ENCODE measurements around the gene ZKSCAN1.
"Not testable (repeated sequence)": the region's sequence is repeated elsewhere in the genome, so short reads cannot be mapped to it uniquely, and the experiment has no call there.

GRCh38 chr7:99987306-99987705, 28.1 kb upstream of the ZKSCAN1 start:
- TF ChIP-seq, protein P1, sequence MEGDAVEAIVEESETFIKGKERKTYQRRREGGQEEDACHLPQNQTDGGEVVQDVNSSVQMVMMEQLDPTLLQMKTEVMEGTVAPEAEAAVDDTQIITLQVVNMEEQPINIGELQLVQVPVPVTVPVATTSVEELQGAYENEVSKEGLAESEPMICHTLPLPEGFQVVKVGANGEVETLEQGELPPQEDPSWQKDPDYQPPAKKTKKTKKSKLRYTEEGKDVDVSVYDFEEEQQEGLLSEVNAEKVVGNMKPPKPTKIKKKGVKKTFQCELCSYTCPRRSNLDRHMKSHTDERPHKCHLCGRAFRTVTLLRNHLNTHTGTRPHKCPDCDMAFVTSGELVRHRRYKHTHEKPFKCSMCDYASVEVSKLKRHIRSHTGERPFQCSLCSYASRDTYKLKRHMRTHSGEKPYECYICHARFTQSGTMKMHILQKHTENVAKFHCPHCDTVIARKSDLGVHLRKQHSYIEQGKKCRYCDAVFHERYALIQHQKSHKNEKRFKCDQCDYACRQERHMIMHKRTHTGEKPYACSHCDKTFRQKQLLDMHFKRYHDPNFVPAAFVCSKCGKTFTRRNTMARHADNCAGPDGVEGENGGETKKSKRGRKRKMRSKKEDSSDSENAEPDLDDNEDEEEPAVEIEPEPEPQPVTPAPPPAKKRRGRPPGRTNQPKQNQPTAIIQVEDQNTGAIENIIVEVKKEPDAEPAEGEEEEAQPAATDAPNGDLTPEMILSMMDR (IDR thresholded peaks at IDR 0.05), result not testable (repeated sequence)
- not testable (repeated sequence) for TF ChIP-seq POLR2A (IDR thresholded peaks at IDR 0.05)

All from esophagus squamous epithelium (tissue), 4 donors.